Peyer's patch (tissue), 4 donors: Measurements from ENCODE around the gene ATOH8. TPM values are rescaled to one million over a fixed set of nuclear protein-coding genes. Genes with fewer than 3 reads are reported as not detected.
A peak's percentile ranks its signal among the peaks of the same experiment; 100 is the strongest.

ENCODE experiments used
- DNase-seq, 3 donors: peaks; one replicate each; pipeline ENCODE4 v3.0.0-alpha.2; 2017 to 2019
- H3K27ac ChIP-seq, 4 donors: fragments of 200-600 bp; sonication (generic); one replicate each; pipeline ENCODE4 v1.5.1; 2016 to 2019
- H3K27me3 ChIP-seq, 2 donors: fragments of 200-600 bp; sonication (generic); one replicate each; pipeline ENCODE4 v1.5.1; 2019
- H3K36me3 ChIP-seq, 3 donors: fragments of 200-600 bp; sonication (generic); one replicate each; pipeline ENCODE4 v1.5.1; 2016 to 2019
- H3K4me1 ChIP-seq, 4 donors: fragments of 200-600 bp; sonication (generic); one replicate each; pipeline ENCODE4 v1.5.1; 2016 to 2019
- H3K4me3 ChIP-seq, 4 donors: fragments of 200-600 bp; sonication (generic); 1 replicate in 3 of 4; 2 replicates in 1 of 4; pipeline ENCODE4 v1.5.1; 2016 to 2019; ENCODE audit warnings: mild to moderate bottlenecking in 1 of 4
- H3K9me3 ChIP-seq, 4 donors: fragments of 200-600 bp; sonication (generic); one replicate each; pipeline ENCODE4 v1.5.1; 2016 to 2019; ENCODE audit warnings: mild to moderate bottlenecking in 1 of 4
- POLR2A ChIP-seq, 2 donors: fragments of 450-650 bp; IDR thresholded peaks; one replicate each; pipeline ENCODE4 v1.5.1; 2017; ENCODE audit warnings: antibody characterized with exemption in 2 of 2, mild to moderate bottlenecking in 2 of 2, moderate library complexity in 2 of 2
- total RNA-seq, 4 donors: library from RNA; depleted of rRNA; stranded (reverse); fragments of >200 nt; gene quantifications; one replicate each; pipeline ENCODE4 v1.1.0, GENCODE V29; 2016
- TF ChIP-seq, protein P1 (sequence below), 6 experiments: fragments of 450-650 bp in 4 of 6; fragments of 200-600 bp in 2 of 6; sonication (generic) in 1 of 6; IDR thresholded peaks; one replicate each; pipeline ENCODE4 v1.5.1; 2017 to 2019; ENCODE audit warnings: antibody characterized with exemption in 6 of 6, mild to moderate bottlenecking in 3 of 6, moderate library complexity in 1 of 6

The ATOH8 gene
- total RNA-seq, 4 donors from 2014 or later: 5.3 to 35.5 (median 13.9) TPM

DNA sequence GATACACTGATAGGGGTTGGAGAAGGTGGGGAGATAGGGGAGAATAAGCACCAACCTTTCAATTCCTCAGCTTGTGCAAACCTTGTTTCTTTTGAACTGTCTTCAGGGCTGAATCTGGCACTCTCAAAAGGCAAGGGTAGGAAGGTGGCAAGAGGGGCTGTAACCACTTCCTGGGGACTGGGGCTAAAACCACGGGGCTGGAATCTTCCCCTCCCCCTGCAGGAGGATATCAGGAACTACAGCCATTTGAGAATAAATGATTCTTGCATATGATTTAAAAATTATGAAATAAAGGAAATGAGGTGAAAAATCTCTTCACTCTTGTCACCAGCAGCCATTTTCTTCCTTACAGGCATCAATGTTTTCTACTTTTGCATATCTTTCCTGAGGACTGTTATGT, 50.8 kb downstream of the ATOH8 start:
- Histone ChIP-seq H3K9me3 (no peaks in the 10 kb centered on the region), H3K36me3 (no peaks in the 10 kb centered on the region), H3K27ac (no peak overlapping the region), H3K27me3 (no peaks in the 10 kb centered on the region), H3K4me3 (no peak overlapping the region), H3K4me1 (no peaks in the 10 kb centered on the region)
- no peak for TF ChIP-seq POLR2A (IDR thresholded peaks at IDR 0.05)
- TF ChIP-seq, protein P1, sequence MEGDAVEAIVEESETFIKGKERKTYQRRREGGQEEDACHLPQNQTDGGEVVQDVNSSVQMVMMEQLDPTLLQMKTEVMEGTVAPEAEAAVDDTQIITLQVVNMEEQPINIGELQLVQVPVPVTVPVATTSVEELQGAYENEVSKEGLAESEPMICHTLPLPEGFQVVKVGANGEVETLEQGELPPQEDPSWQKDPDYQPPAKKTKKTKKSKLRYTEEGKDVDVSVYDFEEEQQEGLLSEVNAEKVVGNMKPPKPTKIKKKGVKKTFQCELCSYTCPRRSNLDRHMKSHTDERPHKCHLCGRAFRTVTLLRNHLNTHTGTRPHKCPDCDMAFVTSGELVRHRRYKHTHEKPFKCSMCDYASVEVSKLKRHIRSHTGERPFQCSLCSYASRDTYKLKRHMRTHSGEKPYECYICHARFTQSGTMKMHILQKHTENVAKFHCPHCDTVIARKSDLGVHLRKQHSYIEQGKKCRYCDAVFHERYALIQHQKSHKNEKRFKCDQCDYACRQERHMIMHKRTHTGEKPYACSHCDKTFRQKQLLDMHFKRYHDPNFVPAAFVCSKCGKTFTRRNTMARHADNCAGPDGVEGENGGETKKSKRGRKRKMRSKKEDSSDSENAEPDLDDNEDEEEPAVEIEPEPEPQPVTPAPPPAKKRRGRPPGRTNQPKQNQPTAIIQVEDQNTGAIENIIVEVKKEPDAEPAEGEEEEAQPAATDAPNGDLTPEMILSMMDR (IDR thresholded peaks at IDR 0.05): peak in 5 of 6 experiments; percentile 15 to 43 (median 39)
- DNase-seq: no peak

DNA sequence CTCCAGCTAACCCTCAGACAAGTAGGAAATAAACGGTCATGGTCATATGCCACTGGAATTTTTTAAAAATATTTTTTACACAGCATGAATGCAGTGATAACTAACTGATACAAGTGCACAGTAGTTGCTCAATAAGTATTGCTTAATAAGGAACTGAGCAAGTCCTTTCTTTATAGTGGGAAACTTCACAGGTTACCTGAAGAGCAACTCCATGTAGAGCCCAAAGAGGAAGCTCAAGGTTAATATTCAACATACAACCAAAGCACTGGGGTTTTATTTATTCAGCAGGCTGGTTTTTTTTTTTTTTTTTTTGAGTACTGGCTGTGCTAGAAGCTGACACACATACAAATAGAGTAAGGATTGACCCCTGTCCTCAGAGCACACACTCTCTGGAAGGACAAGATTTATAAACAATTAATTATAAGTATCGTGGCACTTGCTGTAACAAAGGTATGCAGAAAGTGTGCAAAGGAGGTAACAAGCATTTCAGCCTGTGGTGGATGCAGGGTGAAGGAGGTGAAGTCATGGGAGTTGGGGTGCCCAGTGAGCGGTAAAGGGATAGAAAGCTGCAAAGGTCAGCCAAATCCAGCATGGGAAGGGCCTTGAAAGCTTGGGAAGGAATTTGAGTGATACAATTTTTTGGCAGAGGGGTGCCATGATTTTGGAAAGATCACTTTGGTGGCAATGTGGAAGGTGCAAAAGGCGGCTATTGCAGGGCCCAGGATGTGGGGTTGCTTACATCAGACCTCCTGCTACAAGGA, 52.7 kb downstream of the ATOH8 start:
- Histone ChIP-seq H3K9me3 (no peaks in the 10 kb centered on the region), H3K27ac (no peak overlapping the region), H3K4me1 (peaks cover 0 to 5% (median 0%) of the 10 kb centered on the region in 4 donors), H3K36me3 (no peaks in the 10 kb centered on the region), H3K4me3 (no peak overlapping the region), H3K27me3 (no peaks in the 10 kb centered on the region)
- no peak for DNase-seq
- TF ChIP-seq, protein P1 (IDR thresholded peaks at IDR 0.05): no peak
- TF ChIP-seq POLR2A (IDR thresholded peaks at IDR 0.05): no peak

- no peak for DNase-seq
- no peak overlapping the region for H3K4me3 ChIP-seq
- H3K27ac ChIP-seq: no peak overlapping the region
- peaks cover 0 to 7% (median 0%) of the 10 kb centered on the region in 4 donors for H3K4me1 ChIP-seq
- no peaks in the 10 kb centered on the region for H3K27me3 ChIP-seq
- TF ChIP-seq POLR2A (IDR thresholded peaks at IDR 0.05): no peak
- TF ChIP-seq, protein P1 (IDR thresholded peaks at IDR 0.05): no peak
- no peaks in the 10 kb centered on the region for H3K36me3 ChIP-seq
- no peaks in the 10 kb centered on the region for H3K9me3 ChIP-seq
Observed at GRCh38 chr2:85807756-85808155, 54.0 kb downstream of the ATOH8 start.

DNA sequence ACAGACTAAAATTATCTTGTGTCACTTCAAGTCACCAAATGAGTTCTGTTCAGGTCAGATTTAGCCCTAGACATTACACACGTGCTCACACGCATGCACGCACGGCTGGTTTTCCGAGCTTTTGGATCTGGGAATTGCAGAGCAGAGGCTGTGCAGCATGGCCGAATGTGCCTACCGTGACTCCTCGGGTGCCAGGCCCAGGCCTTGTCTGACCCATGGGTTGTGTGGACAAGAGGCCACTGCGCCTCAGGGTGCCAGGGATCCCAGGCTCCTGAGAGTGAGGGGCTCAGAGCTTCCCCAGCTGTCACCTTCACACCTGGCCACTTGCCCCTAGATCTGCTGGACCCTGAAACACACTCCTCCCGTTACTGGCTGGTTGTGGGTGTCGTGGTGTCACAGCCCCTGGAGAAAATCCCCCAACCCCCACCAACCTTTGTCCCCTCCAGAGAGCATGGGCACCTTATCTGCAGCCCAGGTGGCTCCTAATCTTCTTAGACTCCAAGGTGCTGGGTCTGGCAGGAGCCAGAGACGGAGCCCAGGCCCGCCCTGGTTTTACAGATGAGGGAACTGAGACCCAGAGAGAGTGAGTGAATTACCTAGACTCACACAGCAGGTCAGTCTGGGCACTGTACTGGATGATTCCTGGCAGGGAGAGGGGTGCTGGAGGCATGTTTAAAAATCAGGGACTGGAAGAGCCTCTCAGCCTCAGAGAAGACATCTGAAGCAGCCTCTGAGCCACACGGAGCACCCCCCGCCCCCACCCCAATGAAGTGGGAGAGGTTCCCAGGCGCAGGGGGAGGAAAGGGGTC, 56.8 kb downstream of the ATOH8 start:
- no peaks in the 10 kb centered on the region for H3K36me3 ChIP-seq
- H3K4me3 ChIP-seq: no peak overlapping the region
- H3K27me3 ChIP-seq: no peaks in the 10 kb centered on the region
- TF ChIP-seq POLR2A (IDR thresholded peaks at IDR 0.05): no peak
- TF ChIP-seq, protein P1 (IDR thresholded peaks at IDR 0.05): no peak
- DNase-seq: no peak
- H3K27ac ChIP-seq: peak overlapping the region in 2 of 4 donors; percentile 51 to 55
- peaks cover 0 to 7% (median 0%) of the 10 kb centered on the region in 4 donors for H3K4me1 ChIP-seq
- H3K9me3 ChIP-seq: no peaks in the 10 kb centered on the region

DNA sequence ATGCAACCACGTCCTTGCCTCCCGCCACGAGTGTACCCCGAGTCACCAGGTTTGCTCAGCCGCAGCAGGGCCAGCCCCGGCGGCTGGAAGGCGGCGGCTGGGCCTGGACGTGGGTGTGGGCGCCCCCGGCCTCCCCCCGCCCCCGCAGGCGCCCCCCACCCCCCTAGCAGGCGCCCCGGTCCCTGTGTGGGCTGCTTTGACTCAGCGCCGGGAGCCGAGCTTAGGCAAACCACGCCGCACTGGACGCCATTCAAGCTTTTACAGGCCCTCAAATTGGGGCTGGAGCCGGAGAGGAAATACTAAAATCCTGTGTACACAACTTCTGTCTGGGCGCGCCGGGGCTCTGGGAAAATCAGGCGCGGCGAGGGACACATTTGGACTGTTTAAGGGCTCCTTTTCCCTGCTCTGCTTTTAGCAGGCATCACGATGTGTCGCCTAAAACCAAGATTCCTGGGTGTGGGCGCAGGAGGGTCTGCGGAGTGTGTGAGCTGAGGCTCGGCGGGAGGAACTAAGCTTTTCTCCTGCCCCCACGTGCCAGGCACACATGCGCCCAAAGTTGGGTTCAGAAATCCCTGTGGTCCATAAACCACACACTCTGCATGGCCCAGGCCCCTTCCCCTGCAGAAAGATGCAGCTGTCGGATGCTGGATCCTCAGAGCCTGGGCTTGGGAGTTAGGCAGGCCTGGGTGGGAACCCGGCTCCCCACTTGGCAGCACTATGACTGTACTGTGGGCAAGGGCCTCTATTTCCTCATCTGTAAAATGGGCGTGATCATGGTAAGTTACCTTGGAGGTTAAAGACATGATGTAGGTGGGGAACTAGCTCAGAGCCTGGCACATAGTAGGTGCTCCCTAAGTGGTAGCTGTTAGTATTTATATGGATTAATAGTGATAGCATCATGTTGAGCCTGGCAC, 57.6 kb downstream of the ATOH8 start:
- peaks cover 0 to 7% (median 0%) of the 10 kb centered on the region in 4 donors for H3K4me1 ChIP-seq
- DNase-seq: no peak
- TF ChIP-seq, protein P1 (IDR thresholded peaks at IDR 0.05): no peak
- TF ChIP-seq POLR2A (IDR thresholded peaks at IDR 0.05): no peak
- no peaks in the 10 kb centered on the region for H3K27me3 ChIP-seq
- H3K36me3 ChIP-seq: no peaks in the 10 kb centered on the region
- no peaks in the 10 kb centered on the region for H3K9me3 ChIP-seq
- H3K27ac ChIP-seq: peak overlapping the region in 2 of 4 donors; percentile 51 to 55
- peak overlapping the region in 1 of 4 donors; percentile 1 for H3K4me3 ChIP-seq
